GM23248 (cell line): Measurements from ENCODE around the gene LRP2.
A peak's percentile ranks its signal among the peaks of the same experiment; 100 is the strongest.

Experiments used
- EZH2 ChIP-seq: fragments of 200-600 bp; sonication (generic); IDR thresholded peaks from 2 replicates; pipeline ENCODE4 v1.6.1; 2018; ENCODE audit warnings: antibody characterized with exemption, mild to moderate bottlenecking; ENCODE audit not compliant: insufficient read depth, poor library complexity, severe bottlenecking
- EZH2phosphoT487 ChIP-seq: fragments of 200-600 bp; sonication (generic); IDR thresholded peaks from 2 replicates; pipeline ENCODE4 v1.6.1; 2018; ENCODE audit warnings: antibody characterized with exemption, moderate library complexity, mild to moderate bottlenecking, low read depth; ENCODE audit not compliant: insufficient read depth

GRCh38 chr2:169362894-169363559, 693 bp upstream of the LRP2 start:
- TF ChIP-seq EZH2 (peak; percentile 85), EZH2phosphoT487 (no peak)
